NT2/D1 (cell line): ENCODE data around the gene GRIK2.

ENCODE experiments used
- DNase-seq: peaks from one replicate; pipeline ENCODE4 v3.0.0-alpha.2; 2011; ENCODE audit warnings: low read depth, low spot score
- H3K27me3 ChIP-seq: 2 replicates; pipeline ENCODE4 v1.6.0; 2011; ENCODE audit warnings: mild to moderate bottlenecking; ENCODE audit not compliant: insufficient read length, insufficient read depth
- H3K36me3 ChIP-seq: 2 replicates; pipeline ENCODE4 v1.6.1; 2011; ENCODE audit warnings: mild to moderate bottlenecking, low read length, mixed read lengths; ENCODE audit not compliant: insufficient read depth, insufficient read length
- H3K4me1 ChIP-seq: 2 replicates; pipeline ENCODE4 v1.5.1; 2011; ENCODE audit not compliant: insufficient read depth, insufficient read length
- H3K4me3 ChIP-seq: 2 replicates; pipeline ENCODE4 v1.5.1; 2011; ENCODE audit warnings: low read depth; ENCODE audit not compliant: insufficient read length
- H3K9ac ChIP-seq: 2 replicates; pipeline ENCODE4 v1.6.0; 2011; ENCODE audit warnings: low read depth; ENCODE audit not compliant: insufficient read length
- H3K9me3 ChIP-seq: 2 replicates; pipeline ENCODE4 v1.5.1; 2011; ENCODE audit warnings: mild to moderate bottlenecking, low read length; ENCODE audit not compliant: insufficient read depth
- SUZ12 ChIP-seq: IDR thresholded peaks from 2 replicates; pipeline ENCODE4 v1.6.1; 2011; ENCODE audit not compliant: insufficient read length, insufficient read depth; ENCODE audit errors: extremely low read depth
- YY1 ChIP-seq: IDR thresholded peaks from 2 replicates; pipeline ENCODE4 v1.6.1; 2011; ENCODE audit not compliant: insufficient read length, insufficient read depth
- ZNF274 ChIP-seq: IDR thresholded peaks from 2 replicates; pipeline ENCODE4 v1.6.1; 2011; ENCODE audit warnings: mild to moderate bottlenecking, low read depth, low read length

The GRIK2 gene

DNA sequence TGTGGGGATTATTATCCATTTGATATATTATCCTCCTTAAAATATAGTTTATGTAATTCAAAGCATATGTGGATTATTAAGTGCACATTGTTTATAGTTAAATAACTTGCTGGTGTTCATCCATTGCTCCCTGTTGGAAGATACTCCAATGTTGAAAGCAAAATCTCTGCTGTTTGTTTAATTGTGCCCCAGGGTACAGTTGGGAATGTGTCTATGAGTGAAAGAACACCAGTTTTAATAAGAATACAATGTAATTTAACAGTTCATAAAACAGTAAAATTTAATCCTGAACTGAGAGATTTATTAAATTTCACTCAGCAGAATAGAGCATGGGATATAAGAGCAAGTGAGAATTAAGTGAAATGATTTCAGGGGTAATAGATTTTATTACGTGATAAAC, 364.9 kb downstream of the GRIK2 start:
- no peaks in the 10 kb centered on the region for H3K27me3 ChIP-seq
- no peaks in the 10 kb centered on the region for H3K36me3 ChIP-seq
- H3K4me1 ChIP-seq, result no peaks in the 10 kb centered on the region
- H3K4me3 ChIP-seq, result no peak overlapping the region
- H3K9ac ChIP-seq, result no peak overlapping the region
- TF ChIP-seq YY1, result no peak
- no peak for TF ChIP-seq SUZ12
- TF ChIP-seq ZNF274, result no peak
- H3K9me3 ChIP-seq, result no peaks in the 10 kb centered on the region
- DNase-seq, result no peak

DNA sequence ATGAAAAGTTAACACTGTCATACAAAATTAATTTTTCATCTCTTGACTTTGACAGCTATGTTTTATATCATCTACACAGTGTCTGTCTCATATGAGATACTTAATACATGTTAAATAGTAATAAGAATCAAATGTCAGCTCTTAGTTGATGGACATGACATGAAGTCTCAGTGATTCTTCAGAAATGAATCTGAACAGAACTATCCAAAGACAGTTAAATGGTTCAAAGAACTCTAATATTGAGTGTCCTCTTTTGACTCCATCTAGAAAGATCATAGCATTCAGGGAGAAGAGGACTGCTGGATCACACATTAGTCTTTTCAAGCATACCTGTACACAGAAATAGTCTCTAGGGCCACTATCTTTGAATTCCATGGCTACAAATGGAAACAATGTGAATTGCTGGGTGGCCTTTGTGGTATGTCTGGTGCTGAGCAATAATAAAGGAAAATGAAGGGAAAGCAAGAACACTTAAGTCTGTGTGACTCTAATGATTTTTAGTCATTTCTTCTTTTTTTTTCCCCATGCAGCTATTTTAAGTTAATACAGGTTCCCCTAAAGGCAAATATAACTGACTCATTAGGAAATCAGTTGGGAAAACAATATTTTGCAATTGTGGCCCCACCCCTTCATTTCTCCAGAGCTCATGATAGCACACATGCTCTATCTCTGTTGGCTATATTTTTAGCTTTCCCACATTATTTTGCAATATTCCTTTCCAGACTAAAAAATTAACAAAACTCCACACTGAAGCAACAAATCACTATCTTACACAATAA, 367.5 kb downstream of the GRIK2 start:
- DNase-seq, result no peak

DNA sequence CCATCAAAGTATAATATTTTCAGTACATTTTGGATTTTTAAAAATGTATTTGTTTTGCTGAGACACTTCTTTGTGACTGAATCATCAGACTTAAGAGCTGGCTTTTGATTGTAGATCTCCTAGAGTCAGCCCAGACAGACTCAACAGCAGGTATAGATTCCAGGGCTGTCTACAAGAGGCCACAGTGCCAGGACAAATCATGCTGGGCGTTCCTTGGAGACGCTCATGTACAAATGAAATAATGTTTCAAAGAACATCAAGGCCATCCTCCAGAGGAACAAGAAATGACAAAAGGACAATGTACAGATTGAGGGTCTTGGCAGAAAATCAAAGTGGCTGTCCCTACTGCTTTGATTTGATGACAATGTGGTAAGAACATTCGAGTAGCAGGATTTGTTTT, 369.3 kb downstream of the GRIK2 start:
- H3K4me3 ChIP-seq, result no peak overlapping the region
- no peak overlapping the region for H3K9ac ChIP-seq

More for the DNA sequence above, 367.5 kb downstream of the GRIK2 start:
- no peak for TF ChIP-seq YY1
- no peak for TF ChIP-seq ZNF274
- no peak for TF ChIP-seq SUZ12
- H3K9ac ChIP-seq, result no peak overlapping the region
- no peak overlapping the region for H3K4me3 ChIP-seq
- H3K9me3 ChIP-seq, result no peaks in the 10 kb centered on the region
- no peaks in the 10 kb centered on the region for H3K4me1 ChIP-seq
- H3K36me3 ChIP-seq, result no peaks in the 10 kb centered on the region
- H3K27me3 ChIP-seq, result no peaks in the 10 kb centered on the region

DNA sequence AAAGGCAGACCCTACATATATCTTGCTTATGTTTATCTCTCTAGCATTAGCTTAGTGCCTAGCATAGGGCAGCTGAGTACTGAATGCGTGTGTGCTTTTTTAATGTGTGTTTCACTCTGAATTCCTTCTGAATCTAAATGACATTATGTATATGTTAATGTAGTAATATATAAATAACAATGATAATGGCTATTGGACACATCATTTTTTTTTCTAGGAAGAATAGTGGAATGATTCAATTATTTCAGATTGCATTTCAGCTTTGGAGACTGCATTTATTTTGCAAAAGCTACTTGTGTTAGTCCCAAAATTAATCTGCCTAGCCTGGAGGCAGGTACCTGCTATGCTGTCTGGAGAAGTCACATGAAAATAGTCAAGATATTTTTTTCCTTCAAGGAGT, 371.8 kb downstream of the GRIK2 start:
- Histone ChIP-seq H3K27me3 (no peaks in the 10 kb centered on the region), H3K4me3 (no peak overlapping the region), H3K4me1 (no peaks in the 10 kb centered on the region), H3K9ac (no peak overlapping the region), H3K9me3 (no peaks in the 10 kb centered on the region), H3K36me3 (no peaks in the 10 kb centered on the region)
- DNase-seq, result no peak
- TF ChIP-seq YY1, result no peak
- no peak for TF ChIP-seq ZNF274
- no peak for TF ChIP-seq SUZ12

More for the DNA sequence above, 369.3 kb downstream of the GRIK2 start:
- TF ChIP-seq ZNF274 (no peak), YY1 (no peak), SUZ12 (no peak)
- DNase-seq, result no peak
- Histone ChIP-seq H3K36me3 (no peaks in the 10 kb centered on the region), H3K27me3 (no peaks in the 10 kb centered on the region), H3K4me1 (no peaks in the 10 kb centered on the region), H3K9me3 (no peaks in the 10 kb centered on the region)

DNA sequence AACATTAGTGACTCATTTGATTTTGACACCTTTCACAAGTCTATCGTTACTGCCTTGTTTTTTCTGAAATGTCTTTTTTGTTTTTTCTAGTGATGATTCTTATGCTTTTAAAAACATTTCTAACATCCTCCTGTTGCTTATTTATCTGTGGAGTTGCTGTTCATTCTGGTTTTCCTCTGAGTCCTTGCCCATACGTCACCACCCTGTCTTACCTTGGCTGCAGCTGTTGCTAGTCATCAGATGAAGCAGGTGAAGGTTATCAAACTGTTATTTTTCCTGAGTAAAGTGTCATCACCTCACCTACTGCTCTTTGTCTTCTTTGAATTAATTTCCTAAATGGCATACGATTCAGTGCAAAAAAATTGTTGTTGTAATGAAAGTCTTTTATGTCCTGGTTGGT, 376.6 kb downstream of the GRIK2 start:
- H3K4me3 ChIP-seq, result no peak overlapping the region
- no peaks in the 10 kb centered on the region for H3K9me3 ChIP-seq
- H3K4me1 ChIP-seq, result no peaks in the 10 kb centered on the region
- TF ChIP-seq YY1 (no peak), SUZ12 (no peak)
- H3K27me3 ChIP-seq, result no peaks in the 10 kb centered on the region
- DNase-seq, result no peak
- H3K36me3 ChIP-seq, result no peaks in the 10 kb centered on the region
- H3K9ac ChIP-seq, result no peak overlapping the region

DNA sequence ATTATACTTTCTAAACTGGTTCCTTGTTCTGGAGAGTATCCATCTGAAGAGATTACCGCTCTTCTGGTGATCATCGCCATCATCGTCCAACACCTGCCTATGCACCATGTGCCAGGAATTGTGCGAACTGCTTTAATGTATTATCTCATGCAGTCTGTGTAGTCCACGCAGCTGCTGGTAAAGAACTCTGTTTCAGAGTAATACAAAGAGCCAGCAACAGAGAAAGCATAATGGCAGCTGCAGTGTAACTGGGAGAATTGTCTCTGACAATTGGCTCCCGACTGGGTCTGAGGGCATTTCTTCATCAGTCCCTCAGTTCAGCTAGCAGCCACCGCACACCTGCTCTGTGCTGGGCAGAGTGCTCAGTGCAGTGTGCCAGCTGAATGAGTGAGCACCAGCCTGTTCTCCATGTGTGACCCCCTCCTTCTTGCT, 383.4 kb downstream of the GRIK2 start:
- no peak overlapping the region for H3K4me3 ChIP-seq
- no peaks in the 10 kb centered on the region for H3K9me3 ChIP-seq
- H3K9ac ChIP-seq, result no peak overlapping the region
- no peak for DNase-seq
- no peaks in the 10 kb centered on the region for H3K27me3 ChIP-seq
- TF ChIP-seq SUZ12, result no peak
- TF ChIP-seq YY1, result no peak
- no peak for TF ChIP-seq ZNF274
- H3K36me3 ChIP-seq, result no peaks in the 10 kb centered on the region
- H3K4me1 ChIP-seq, result no peaks in the 10 kb centered on the region

DNA sequence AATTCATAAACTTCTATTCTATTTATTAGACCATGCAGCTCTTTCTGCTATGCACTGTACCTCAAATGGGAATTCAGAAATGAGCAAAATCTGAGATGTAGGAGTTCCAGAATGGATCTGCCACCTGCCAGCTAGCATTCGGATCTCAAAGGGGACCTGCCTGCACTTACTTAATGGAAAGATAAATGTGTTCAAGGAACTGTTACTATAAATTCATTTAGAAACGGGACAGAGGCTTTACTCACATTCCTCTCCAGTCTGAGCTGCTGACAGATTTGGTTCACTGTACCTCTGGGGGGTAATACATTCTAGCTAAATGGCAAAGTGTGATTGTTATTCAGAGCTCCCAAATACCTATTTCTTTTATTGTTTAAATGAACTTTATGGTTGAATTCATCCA, 384.1 kb downstream of the GRIK2 start:
- no peak for DNase-seq

More for the DNA sequence above, 384.1 kb downstream of the GRIK2 start:
- Histone ChIP-seq H3K4me1 (no peaks in the 10 kb centered on the region), H3K9me3 (no peaks in the 10 kb centered on the region), H3K4me3 (no peak overlapping the region), H3K36me3 (no peaks in the 10 kb centered on the region), H3K27me3 (no peaks in the 10 kb centered on the region), H3K9ac (no peak overlapping the region)
- TF ChIP-seq SUZ12 (no peak), ZNF274 (no peak), YY1 (no peak)
